ENCODE results near the gene ARSI.

The ARSI gene

GRCh38 chr5:150309101-150309885 lies 6.6 kb upstream of the ARSI start:
- Histone ChIP-seq H3K4me3 (ENCODE audit: low read depth in 1 of 2, low read length in 1 of 2) (no peak overlapping the region), H3K4me1 (ENCODE audit: control insufficient read depth in 1 of 2, insufficient read depth in 1 of 2, low read depth in 1 of 2, low read length in 1 of 2) (no peaks in the 10 kb centered on the region), H3K36me3 (no peaks in the 10 kb centered on the region), H3K9me3 (no peaks in the 10 kb centered on the region), H3K27me3 (peaks cover 13% of the 10 kb centered on the region), H3K27ac (no peak overlapping the region)
- TF ChIP-seq CTCF (IDR thresholded peaks at IDR 0.05) = no peak

GRCh38 chr5:150307617-150308426 lies 5.1 kb upstream of the ARSI start:
- no peaks in the 10 kb centered on the region for H3K4me1 ChIP-seq (ENCODE audit: control insufficient read depth in 1 of 2, insufficient read depth in 1 of 2, low read depth in 1 of 2, low read length in 1 of 2)
- no peaks in the 10 kb centered on the region for H3K9me3 ChIP-seq
- peaks cover 28% of the 10 kb centered on the region for H3K27me3 ChIP-seq
- no peak for TF ChIP-seq CTCF (IDR thresholded peaks at IDR 0.05)
- no peak overlapping the region for H3K4me3 ChIP-seq (ENCODE audit: low read depth in 1 of 2, low read length in 1 of 2)
- H3K27ac ChIP-seq = no peak overlapping the region
- no peaks in the 10 kb centered on the region for H3K36me3 ChIP-seq

- no peak overlapping the region for H3K27ac ChIP-seq
- TF ChIP-seq CTCF (IDR thresholded peaks at IDR 0.05) = no peak
- no peaks in the 10 kb centered on the region for H3K4me1 ChIP-seq (ENCODE audit: control insufficient read depth in 1 of 2, insufficient read depth in 1 of 2, low read depth in 1 of 2, low read length in 1 of 2)
- no peak overlapping the region for H3K4me3 ChIP-seq (ENCODE audit: low read depth in 1 of 2, low read length in 1 of 2)
- H3K27me3 ChIP-seq = peaks cover 38% of the 10 kb centered on the region
- H3K36me3 ChIP-seq = no peaks in the 10 kb centered on the region
- H3K9me3 ChIP-seq = no peaks in the 10 kb centered on the region
Measured at GRCh38 chr5:150306775-150307174, 4.1 kb upstream of the ARSI start.

GRCh38 chr5:150305557-150305956 lies 2.9 kb upstream of the ARSI start:
- Histone ChIP-seq H3K27me3 (peaks cover 50% of the 10 kb centered on the region), H3K4me3 (ENCODE audit: low read depth in 1 of 2, low read length in 1 of 2) (no peak overlapping the region), H3K9me3 (no peaks in the 10 kb centered on the region), H3K27ac (no peak overlapping the region), H3K4me1 (ENCODE audit: control insufficient read depth in 1 of 2, insufficient read depth in 1 of 2, low read depth in 1 of 2, low read length in 1 of 2) (no peaks in the 10 kb centered on the region), H3K36me3 (no peaks in the 10 kb centered on the region)
- no peak for TF ChIP-seq CTCF (IDR thresholded peaks at IDR 0.05)

GRCh38 chr5:150305095-150305494 lies 2.4 kb upstream of the ARSI start:
- H3K9me3 ChIP-seq = no peaks in the 10 kb centered on the region
- H3K27me3 ChIP-seq = peaks cover 55% of the 10 kb centered on the region
- H3K4me3 ChIP-seq (ENCODE audit: low read depth in 1 of 2, low read length in 1 of 2) = no peak overlapping the region
- no peaks in the 10 kb centered on the region for H3K4me1 ChIP-seq (ENCODE audit: control insufficient read depth in 1 of 2, insufficient read depth in 1 of 2, low read depth in 1 of 2, low read length in 1 of 2)
- no peak overlapping the region for H3K27ac ChIP-seq
- no peak for TF ChIP-seq CTCF (IDR thresholded peaks at IDR 0.05)
- no peaks in the 10 kb centered on the region for H3K36me3 ChIP-seq
